SH-SY5Y (cell line): ENCODE measurements around the gene MRPL9.

Source experiments
- GATA2 ChIP-seq: IDR thresholded peaks from 2 replicates; pipeline ENCODE4 v1.6.1; 2011; ENCODE audit warnings: mild to moderate bottlenecking, low read depth, low read length
- GATA3 ChIP-seq: IDR thresholded peaks from 2 replicates; pipeline ENCODE4 v1.6.1; 2011; ENCODE audit warnings: low read depth, mild to moderate bottlenecking, low read length, moderate library complexity

DNA sequence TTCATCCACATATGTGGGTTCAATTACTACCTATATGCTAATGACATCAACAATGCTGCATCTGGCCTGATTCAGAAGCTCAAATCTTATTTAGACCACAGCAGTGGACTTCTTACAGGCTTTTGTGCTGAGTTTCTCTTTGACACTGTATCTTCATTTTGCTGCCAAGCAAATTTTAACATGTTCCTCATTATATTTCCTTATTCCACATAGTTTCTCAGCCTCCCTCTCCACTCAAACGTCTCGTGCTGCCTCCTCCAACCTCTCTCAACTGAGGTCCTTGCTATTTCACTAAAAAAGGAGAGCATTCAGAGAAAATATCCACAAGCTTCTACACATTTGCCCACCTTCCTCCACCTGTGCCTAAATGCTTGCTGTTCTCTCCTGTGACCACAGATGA, 20.5 kb upstream of the MRPL9 start:
- TF ChIP-seq GATA3 (no peak), GATA2 (no peak)
